Measurements from ENCODE around the gene MYO1A.

Gene MYO1A

GRCh38 chr12:56999456-56999855, 50.5 kb downstream of the MYO1A start:
- H3K27ac ChIP-seq, result no peak overlapping the region
- TF ChIP-seq CTCF (conservative IDR thresholded peaks at IDR 0.05) (no peak), ZFX (IDR thresholded peaks at IDR 0.05) (no peak)

GRCh38 chr12:56998981-56999380, 50.9 kb downstream of the MYO1A start:
- H3K27ac ChIP-seq, result no peak overlapping the region
- TF ChIP-seq ZFX (IDR thresholded peaks at IDR 0.05) (no peak), CTCF (conservative IDR thresholded peaks at IDR 0.05) (no peak)

GRCh38 chr12:56998316-56998715, 51.6 kb downstream of the MYO1A start:
- TF ChIP-seq ZFX (IDR thresholded peaks at IDR 0.05), result no peak
- no peak for TF ChIP-seq CTCF (conservative IDR thresholded peaks at IDR 0.05)
- no peak overlapping the region for H3K27ac ChIP-seq

GRCh38 chr12:56996793-56997545, 53.0 kb downstream of the MYO1A start:
- no peak overlapping the region for H3K27ac ChIP-seq
- TF ChIP-seq CTCF (conservative IDR thresholded peaks at IDR 0.05) (no peak), ZFX (IDR thresholded peaks at IDR 0.05) (no peak)

GRCh38 chr12:56995930-56996496, 53.9 kb downstream of the MYO1A start:
- H3K27ac ChIP-seq, result no peak overlapping the region
- TF ChIP-seq CTCF (conservative IDR thresholded peaks at IDR 0.05) (no peak), ZFX (IDR thresholded peaks at IDR 0.05) (no peak)

GRCh38 chr12:56995201-56995929, 54.6 kb downstream of the MYO1A start:
- TF ChIP-seq ZFX (IDR thresholded peaks at IDR 0.05) (no peak), CTCF (conservative IDR thresholded peaks at IDR 0.05) (no peak)
- no peak overlapping the region for H3K27ac ChIP-seq

GRCh38 chr12:56994231-56994746, 55.6 kb downstream of the MYO1A start:
- TF ChIP-seq ZFX (IDR thresholded peaks at IDR 0.05) (no peak), CTCF (conservative IDR thresholded peaks at IDR 0.05) (no peak)
- no peak overlapping the region for H3K27ac ChIP-seq
